22Rv1 (cell line): ENCODE results near the gene ZBTB20.

Experiments
- H3K27ac ChIP-seq: fragments of 450-650 bp; 2 replicates; pipeline ENCODE4 v1.5.1; 2017
- CTCF ChIP-seq: fragments of 450-650 bp; IDR thresholded peaks from 2 replicates; pipeline ENCODE4 v1.5.1; 2017; ENCODE audit warnings: mild to moderate bottlenecking
- ZFX ChIP-seq: fragments of 450-650 bp; IDR thresholded peaks from 2 replicates; pipeline ENCODE4 v1.6.1; 2017; ENCODE audit warnings: antibody characterized with exemption, borderline replicate concordance

ZBTB20 gene

GRCh38 chr3:114609973-114610630 lies 537.0 kb downstream of the ZBTB20 start:
- TF ChIP-seq CTCF: no peak
- TF ChIP-seq ZFX: no peak
- H3K27ac ChIP-seq: no peak overlapping the region

- no peak overlapping the region for H3K27ac ChIP-seq
- TF ChIP-seq ZFX (no peak), CTCF (no peak)
Measured at GRCh38 chr3:114608293-114608692, 538.8 kb downstream of the ZBTB20 start.

GRCh38 chr3:114606336-114606735 lies 540.8 kb downstream of the ZBTB20 start:
- no peak overlapping the region for H3K27ac ChIP-seq
- TF ChIP-seq CTCF: no peak
- TF ChIP-seq ZFX: no peak

GRCh38 chr3:114600571-114600970 lies 546.5 kb downstream of the ZBTB20 start:
- no peak for TF ChIP-seq CTCF
- no peak for TF ChIP-seq ZFX
- H3K27ac ChIP-seq: no peak overlapping the region

- TF ChIP-seq CTCF: no peak
- no peak for TF ChIP-seq ZFX
- H3K27ac ChIP-seq: no peak overlapping the region
Measured at GRCh38 chr3:114597871-114598270, 549.2 kb downstream of the ZBTB20 start.

GRCh38 chr3:114597012-114597411 lies 550.1 kb downstream of the ZBTB20 start:
- H3K27ac ChIP-seq: no peak overlapping the region
- TF ChIP-seq ZFX: no peak
- no peak for TF ChIP-seq CTCF

- TF ChIP-seq CTCF (no peak), ZFX (no peak)
- H3K27ac ChIP-seq: no peak overlapping the region
Measured at GRCh38 chr3:114596147-114596546, 550.9 kb downstream of the ZBTB20 start.
